Spleen (tissue), 11 donors: Measurements from ENCODE around the gene PHKB. TPM values are rescaled to one million over a fixed set of nuclear protein-coding genes. Genes with fewer than 3 reads are reported as not detected.
"Not testable (repeated sequence)": the region's sequence is repeated elsewhere in the genome, so short reads cannot be mapped to it uniquely, and the experiment has no call there.

Experiments used
- DNase-seq: peaks from one replicate; pipeline ENCODE4 v3.0.0-alpha.2; 2020
- H3K27ac ChIP-seq, 8 donors: fragments of 200-600 bp; sonication (generic) in 7 of 8; 1 replicate in 4 of 8; 2 replicates in 4 of 8; pipeline versions ENCODE4 v1.5.0 to v1.8.0; 2016 to 2021; ENCODE audit warnings: inconsistent platforms in 4 of 8, mild to moderate bottlenecking in 4 of 8, moderate library complexity in 1 of 8
- H3K27me3 ChIP-seq, 7 donors: fragments of 200-600 bp; sonication (generic) in 6 of 7; replicated peaks in 1 of 7; 1 replicate in 4 of 7; 2 replicates in 3 of 7; pipeline versions ENCODE4 v1.5.0 to v1.8.0; 2016 to 2021; ENCODE audit warnings: inconsistent platforms in 3 of 7, mild to moderate bottlenecking in 1 of 7
- H3K36me3 ChIP-seq, 6 donors: fragments of 200-600 bp; sonication (generic) in 5 of 6; 1 replicate in 4 of 6; 2 replicates in 2 of 6; pipeline versions ENCODE4 v1.5.0 to v1.8.0; 2016 to 2021; ENCODE audit warnings: inconsistent platforms in 2 of 6
- H3K4me1 ChIP-seq, 6 donors: fragments of 200-600 bp; sonication (generic) in 5 of 6; 1 replicate in 3 of 6; 2 replicates in 3 of 6; pipeline versions ENCODE4 v1.5.0 to v1.8.0; 2016 to 2021; ENCODE audit warnings: inconsistent platforms in 3 of 6
- H3K4me3 ChIP-seq, 8 donors: fragments of 200-600 bp; sonication (generic) in 7 of 8; 1 replicate in 4 of 8; 2 replicates in 4 of 8; pipeline versions ENCODE4 v1.5.0 to v1.8.0; 2016 to 2021; ENCODE audit warnings: inconsistent platforms in 4 of 8, mild to moderate bottlenecking in 4 of 8, moderate library complexity in 2 of 8
- H3K9me3 ChIP-seq, 8 donors: fragments of 200-600 bp; sonication (generic) in 7 of 8; 1 replicate in 4 of 8; 2 replicates in 4 of 8; pipeline versions ENCODE4 v1.5.0 to v1.8.0; 2016 to 2021; ENCODE audit warnings: inconsistent platforms in 4 of 8
- CTCF ChIP-seq, 11 experiments: fragments of 200-600 bp in 7 of 11; fragments of 450-650 bp in 4 of 11; sonication (generic) in 4 of 11; IDR thresholded peaks in 8 of 11; conservative IDR thresholded peaks in 3 of 11; 1 replicate in 7 of 11; 2 replicates in 4 of 11; pipeline versions ENCODE4 v1.4.0 to v1.8.0; 2016 to 2021; ENCODE audit warnings: antibody characterized with exemption in 11 of 11, inconsistent platforms in 4 of 11, mild to moderate bottlenecking in 1 of 11
- POLR2A ChIP-seq, 3 donors: fragments of 450-650 bp; IDR thresholded peaks; one replicate each; pipeline ENCODE4 v1.5.1; 2017; ENCODE audit warnings: antibody characterized with exemption in 3 of 3, mild to moderate bottlenecking in 1 of 3
- POLR2AphosphoS5 ChIP-seq, 3 donors: sonication (generic); formaldehyde crosslinking; IDR thresholded peaks; one replicate each; pipeline ENCODE4 v1.5.1; 2017; ENCODE audit warnings: antibody characterized with exemption in 3 of 3
- WGBS, 5 donors: extraction: QIAGEN DNeasy Blood & Tissue Kit in 3 of 5; methylation state at CpG; one replicate each; pipeline versions ENCODE4 v1.1.5 to v1.1.7; 2013 to 2018; 5-methylcytosine and 5-hydroxymethylcytosine counted together
- intact Hi-C: fragments of 100-400 bp; cut with DNase I; formaldehyde crosslinking; loops from one replicate; pipeline ENCODE4 v1.15.0; 2023; ENCODE audit warnings: low total_unique reads
- polyA plus RNA-seq, 3 donors: library from polyadenylated mRNA; stranded (reverse); fragments of 200-250 nt; gene quantifications; one replicate each; pipeline ENCODE4 v1.2.1, GENCODE V29; 2013
- total RNA-seq, 7 donors: library from RNA; depleted of rRNA in 3 of 7; stranded (reverse); fragments of >200 nt in 3 of 7; fragmentation: NEBNext Ultra II Directional in 4 of 7; extraction: Animal tissue kit (Norgen Biotek cat#: 25700) in 4 of 7; gene quantifications; one replicate each; pipeline versions ENCODE4 v1.1.0 to v1.2.1, GENCODE V29; 2016 to 2021
- donor health status: healthy with polysubstance abuse.
- donor health status: DM: no; HTN: no; CAD: no; lungs with moderate emphysema.
- donor health status: DM: no; HTN: no; CAD: no.
- donor health status: Bipolar disorder and iron deficiency.
- donor health status: healthy.
- donor health status: DM: no; HTN: no; CAD: no.
- donor health status: DM: yes; HTN: yes; CAD: no.

The PHKB gene
- total and polyA plus RNA-seq, 10 donors = 19.7 to 168 (median 99.1) TPM

GRCh38 chr16:47470211-47470610 lies 9.1 kb downstream of the PHKB start:
- Histone ChIP-seq H3K4me3 (no peak overlapping the region), H3K27ac (no peak overlapping the region), H3K27me3 (no peaks in the 10 kb centered on the region), H3K36me3 (peaks cover 0 to 13% (median 0%) of the 10 kb centered on the region in 6 donors), H3K9me3 (no peaks in the 10 kb centered on the region), H3K4me1 (peaks cover 0 to 50% (median 21%) of the 10 kb centered on the region in 6 donors)
- 96 to 99% (median 97%) methylated on average over 7 of the region's 7 CpGs for WGBS, 5 donors
- TF ChIP-seq POLR2AphosphoS5 (IDR thresholded peaks at IDR 0.05) (no peak), POLR2A (IDR thresholded peaks at IDR 0.05) (no peak), CTCF (IDR thresholded peaks at IDR 0.05 in 8 of 11, conservative IDR thresholded peaks at IDR 0.05 in 3 of 11) (no peak)
- intact Hi-C loops = no loop called here
- DNase-seq = no peak

- Histone ChIP-seq H3K4me1 (peaks cover 0 to 50% (median 18%) of the 10 kb centered on the region in 6 donors), H3K36me3 (peaks cover 0 to 13% (median 0%) of the 10 kb centered on the region in 6 donors), H3K9me3 (no peaks in the 10 kb centered on the region), H3K27me3 (no peaks in the 10 kb centered on the region), H3K27ac (no peak overlapping the region), H3K4me3 (no peak overlapping the region)
- no peak for TF ChIP-seq POLR2AphosphoS5 (IDR thresholded peaks at IDR 0.05)
- no peak for TF ChIP-seq CTCF (IDR thresholded peaks at IDR 0.05 in 8 of 11, conservative IDR thresholded peaks at IDR 0.05 in 3 of 11)
- TF ChIP-seq POLR2A (IDR thresholded peaks at IDR 0.05) = no peak
- no peak for DNase-seq
- intact Hi-C loops = no loop called here
- WGBS, 5 donors = 90 to 100% (median 98%) methylated on average over 1 of the region's 1 CpG
These were observed 9.7 kb downstream of the PHKB start for GRCh38 chr16:47470810-47471209.

- H3K27ac ChIP-seq, H3K4me3 ChIP-seq, DNase-seq, H3K9me3 ChIP-seq, H3K27me3 ChIP-seq, intact Hi-C loops: not testable (repeated sequence)
- H3K36me3 ChIP-seq = peaks cover 0 to 13% (median 0%) of the 10 kb centered on the region in 6 donors
- H3K4me1 ChIP-seq = peaks cover 0 to 42% (median 17%) of the 10 kb centered on the region in 6 donors
- WGBS, 5 donors = 86 to 93% (median 90%) methylated on average over 2 of the region's 2 CpGs
These were observed 11.9 kb downstream of the PHKB start for GRCh38 chr16:47473004-47473403.

GRCh38 chr16:47473792-47474191 lies 12.7 kb downstream of the PHKB start:
- H3K27me3 ChIP-seq = no peaks in the 10 kb centered on the region
- H3K36me3 ChIP-seq = peaks cover 0 to 6% (median 0%) of the 10 kb centered on the region in 6 donors
- no peak overlapping the region for H3K4me3 ChIP-seq
- H3K27ac ChIP-seq = no peak overlapping the region
- DNase-seq = no peak
- no peak for TF ChIP-seq CTCF (IDR thresholded peaks at IDR 0.05 in 8 of 11, conservative IDR thresholded peaks at IDR 0.05 in 3 of 11)
- TF ChIP-seq POLR2A (IDR thresholded peaks at IDR 0.05) = no peak
- TF ChIP-seq POLR2AphosphoS5 (IDR thresholded peaks at IDR 0.05) = no peak
- 91 to 94% (median 92%) methylated on average over 3 of the region's 3 CpGs for WGBS, 5 donors
- H3K9me3 ChIP-seq = no peaks in the 10 kb centered on the region
- H3K4me1 ChIP-seq = peaks cover 0 to 36% (median 13%) of the 10 kb centered on the region in 6 donors
- intact Hi-C loops = no loop called here

- 42 to 78% (median 66%) methylated on average over 1 of the region's 1 CpG for WGBS, 5 donors
- no peaks in the 10 kb centered on the region for H3K9me3 ChIP-seq
- intact Hi-C loops = no loop called here
- no peak overlapping the region for H3K4me3 ChIP-seq
- TF ChIP-seq POLR2AphosphoS5 (IDR thresholded peaks at IDR 0.05) (peak in 1 of 3 donors; percentile 21), POLR2A (IDR thresholded peaks at IDR 0.05) (no peak)
- no peaks in the 10 kb centered on the region for H3K27me3 ChIP-seq
- H3K36me3 ChIP-seq = no peaks in the 10 kb centered on the region
- H3K4me1 ChIP-seq = peaks cover 0 to 51% (median 15%) of the 10 kb centered on the region in 6 donors
- DNase-seq = no peak
- H3K27ac ChIP-seq = peak overlapping the region in 6 of 8 donors; percentile 10 to 48 (median 28)
These were observed 14.7 kb downstream of the PHKB start for GRCh38 chr16:47475786-47476185.
